NCI-H2029 treated with DMSO at 0.1 percent for 48 hours (cell line): ENCODE measurements around the gene GLG1.
"Not testable (repeated sequence)": the region's sequence is repeated elsewhere in the genome, so short reads cannot be mapped to it uniquely, and the experiment has no call there.

Source experiments
- DNase-seq: peaks from one replicate; lab custom pipeline; 2025; lab: John Stamatoyannopoulos, UW

The GLG1 gene

GRCh38 chr16:74537746-74538145, 69.2 kb downstream of the GLG1 start:
- DNase-seq: not testable (repeated sequence)

- DNase-seq: not testable (repeated sequence)
These were observed 72.3 kb downstream of the GLG1 start for GRCh38 chr16:74534650-74535049.

GRCh38 chr16:74524926-74525325, 82.0 kb downstream of the GLG1 start:
- no peak for DNase-seq

- no peak for DNase-seq
These were observed 82.8 kb downstream of the GLG1 start for GRCh38 chr16:74524117-74524516.

GRCh38 chr16:74523706-74524105, 83.2 kb downstream of the GLG1 start:
- not testable (repeated sequence) for DNase-seq

GRCh38 chr16:74522160-74522559, 84.8 kb downstream of the GLG1 start:
- DNase-seq: no peak

- no peak for DNase-seq
These were observed 85.2 kb downstream of the GLG1 start for GRCh38 chr16:74521691-74522090.

- DNase-seq: not testable (repeated sequence)
These were observed 88.0 kb downstream of the GLG1 start for GRCh38 chr16:74518934-74519333.

- no peak for DNase-seq
These were observed 95.0 kb downstream of the GLG1 start for GRCh38 chr16:74511961-74512360.

- no peak for DNase-seq
These were observed 101.9 kb downstream of the GLG1 start for GRCh38 chr16:74505011-74505410.

GRCh38 chr16:74503412-74503811, 103.5 kb downstream of the GLG1 start:
- DNase-seq: no peak

- DNase-seq: no peak
These were observed 105.1 kb downstream of the GLG1 start for GRCh38 chr16:74501484-74502478.

- DNase-seq: no peak
These were observed 106.0 kb downstream of the GLG1 start for GRCh38 chr16:74500907-74501306.

GRCh38 chr16:74499114-74499513, 107.8 kb downstream of the GLG1 start:
- DNase-seq: no peak

GRCh38 chr16:74497761-74498160, 109.2 kb downstream of the GLG1 start:
- no peak for DNase-seq

GRCh38 chr16:74496054-74496453, 110.9 kb downstream of the GLG1 start:
- no peak for DNase-seq

- DNase-seq: no peak
These were observed 113.9 kb downstream of the GLG1 start for GRCh38 chr16:74492976-74493375.

- DNase-seq: no peak
These were observed 119.0 kb downstream of the GLG1 start for GRCh38 chr16:74487634-74488495.

- DNase-seq: no peak
These were observed 121.0 kb downstream of the GLG1 start for GRCh38 chr16:74485916-74486315.

GRCh38 chr16:74480150-74481029, 126.5 kb downstream of the GLG1 start:
- no peak for DNase-seq

- DNase-seq: no peak
These were observed 129.7 kb downstream of the GLG1 start for GRCh38 chr16:74477226-74477625.

GRCh38 chr16:74474416-74474815, 132.5 kb downstream of the GLG1 start:
- DNase-seq: no peak
